Cardiac fibroblast (primary cell): Measurements from ENCODE around the gene PPP1R27.

Experiments used
- DNase-seq, 2 donors: peaks; one replicate each; pipeline versions ENCODE4 v3.0.0 to v3.0.0-alpha.2; 2010; ENCODE audit warnings: low read depth in 2 of 2
- H3K4me3 ChIP-seq, 2 donors: replicated peaks in 1 of 2; 1 replicate in 1 of 2; 2 replicates in 1 of 2; pipeline ENCODE4 v1.5.1; 2011; ENCODE audit warnings: low read depth in 2 of 2, low read length in 2 of 2, mild to moderate bottlenecking in 2 of 2, moderate library complexity in 1 of 2
- CTCF ChIP-seq: IDR thresholded peaks from one replicate; pipeline ENCODE4 v1.5.1; 2011; ENCODE audit warnings: low read depth, mild to moderate bottlenecking, low read length, inconsistent platforms

The PPP1R27 gene

DNA sequence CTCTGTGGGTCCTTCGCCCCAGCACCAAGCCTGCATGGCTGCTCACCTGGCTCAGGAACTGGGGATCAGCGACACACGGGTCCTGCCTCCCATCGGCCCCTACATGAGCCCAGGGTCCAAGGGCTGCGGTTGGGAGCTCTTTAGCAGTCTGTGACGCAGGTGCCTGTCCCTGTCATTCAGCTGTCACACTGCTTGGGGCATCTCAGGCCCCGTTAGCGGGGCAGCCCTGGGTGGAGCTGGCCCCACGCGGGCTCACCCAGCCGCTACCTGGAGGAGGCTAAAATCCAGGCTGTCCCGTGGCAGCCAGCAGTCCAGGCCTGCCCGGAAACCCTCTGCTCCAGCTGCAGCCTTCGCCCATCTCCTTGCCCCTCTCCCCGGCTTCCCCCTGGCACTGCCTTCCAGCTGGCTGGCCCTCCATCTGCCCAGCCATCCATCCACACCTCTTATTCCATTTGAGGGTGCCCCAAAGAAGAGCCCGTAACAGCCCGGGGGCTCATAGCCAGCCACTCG, 27.6 kb downstream of the PPP1R27 start:
- H3K4me3 ChIP-seq: no peak overlapping the region
- TF ChIP-seq CTCF: no peak
- no peak for DNase-seq

DNA sequence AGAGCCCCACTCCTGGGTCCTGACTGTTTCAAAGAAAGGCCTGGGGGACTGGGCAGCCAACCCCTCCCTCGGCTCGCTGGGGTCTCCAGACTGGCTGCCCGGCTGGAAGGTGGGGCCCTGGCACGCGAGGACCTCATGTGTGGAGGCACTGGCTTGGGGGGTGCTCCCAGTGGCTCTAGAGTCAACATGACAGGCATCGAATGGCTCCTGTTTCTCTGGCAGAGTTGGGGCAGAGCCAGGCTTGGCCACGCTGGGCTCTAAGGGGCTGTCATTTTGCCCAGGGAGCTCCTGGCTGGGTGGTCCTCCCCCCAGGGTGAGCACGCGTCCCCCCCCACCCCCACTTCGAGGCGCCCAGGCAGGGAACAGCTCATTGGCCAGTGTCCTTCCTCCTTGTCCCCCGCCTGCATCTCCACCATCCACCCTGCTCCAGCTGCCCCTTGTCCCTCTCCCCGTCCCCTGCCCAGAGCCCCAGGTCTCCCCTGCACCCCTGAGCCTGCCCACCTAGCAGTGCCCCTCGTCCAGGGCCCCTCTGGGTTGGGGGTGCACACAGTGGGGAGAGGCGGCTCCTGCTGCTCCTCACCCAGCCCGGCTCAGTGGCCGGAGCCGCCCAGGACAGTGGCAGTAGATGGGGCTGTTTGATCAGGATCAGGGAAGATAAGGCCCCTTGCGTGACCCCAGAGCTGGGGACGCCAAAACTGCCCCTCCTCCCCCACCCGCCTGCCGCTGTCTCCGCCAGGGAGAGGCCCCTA, 28.2 kb downstream of the PPP1R27 start:
- no peak for TF ChIP-seq CTCF
- H3K4me3 ChIP-seq: no peak overlapping the region
- no peak for DNase-seq

GRCh38 chr17:81805707-81806460, 29.0 kb downstream of the PPP1R27 start:
- TF ChIP-seq CTCF: no peak
- DNase-seq: no peak
- H3K4me3 ChIP-seq: no peak overlapping the region

GRCh38 chr17:81804559-81805399, 30.1 kb downstream of the PPP1R27 start:
- no peak for TF ChIP-seq CTCF
- DNase-seq: no peak
- H3K4me3 ChIP-seq: no peak overlapping the region

DNA sequence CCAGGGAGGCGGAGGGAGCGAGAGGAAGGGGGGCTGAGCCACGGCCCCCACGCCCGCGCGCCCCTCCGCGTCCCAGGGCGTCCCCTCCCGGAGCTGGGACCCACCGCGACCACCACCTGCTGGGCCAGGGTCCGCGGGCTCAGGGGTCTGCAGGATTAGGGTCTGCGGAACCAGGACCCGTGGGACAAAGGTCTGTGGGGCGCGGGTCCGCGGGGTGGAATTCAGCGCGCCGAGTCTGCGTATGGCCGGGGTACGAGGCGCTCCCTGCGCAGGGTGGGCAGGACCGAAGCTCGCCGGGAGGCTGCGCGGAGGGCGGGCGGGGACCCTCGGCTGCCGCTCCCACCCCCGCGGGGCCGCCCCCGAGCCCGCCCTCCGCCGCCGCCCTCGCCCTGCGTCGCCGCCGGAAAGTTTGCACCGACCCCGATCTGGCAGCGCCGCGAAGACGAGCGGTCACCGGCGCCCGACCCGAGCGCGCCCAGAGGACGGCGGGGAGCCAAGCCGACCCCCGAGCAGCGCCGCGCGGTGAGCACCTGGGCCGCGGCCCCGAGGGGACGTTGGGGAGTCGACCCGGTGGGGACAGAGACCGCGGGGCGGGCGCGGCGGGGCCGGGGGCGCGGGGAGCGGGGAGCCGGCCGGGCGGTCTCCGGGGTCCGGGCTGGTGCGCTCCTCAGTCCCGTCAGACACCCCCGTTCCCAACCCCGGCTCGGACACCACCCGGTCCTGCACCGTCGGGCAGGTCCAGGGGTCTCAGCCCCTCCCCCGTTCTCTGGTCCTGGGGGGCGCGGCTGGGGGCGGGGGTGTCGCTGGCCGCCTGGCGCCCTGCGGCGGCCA, 30.9 kb downstream of the PPP1R27 start, which contains the start of gene GCGR:
Gene GCGR, plus strand, starts transcription at position 423 of the 831 bp plus-strand sequence. CDS start 4,869 bp downstream, outside the sequence.
- no peak for DNase-seq
- H3K4me3 ChIP-seq: no peak within 1 kb of the TSS
- TF ChIP-seq CTCF: no peak
